ENCODE results near the gene ZDHHC24.
A peak's percentile ranks its signal among the peaks of the same experiment; 100 is the strongest.

ZDHHC24 gene

GRCh38 chr11:66543263-66544107 lies 2.4 kb downstream of the ZDHHC24 start:
- peak; percentile 93 for DNase-seq

GRCh38 chr11:66542362-66542761 lies 3.5 kb downstream of the ZDHHC24 start:
- peak; percentile 18 for DNase-seq

- no peak for DNase-seq
Measured at GRCh38 chr11:66541892-66542291, 4.0 kb downstream of the ZDHHC24 start.

- DNase-seq = peak; percentile 28
Measured at GRCh38 chr11:66540598-66540997, 5.2 kb downstream of the ZDHHC24 start.

- DNase-seq = no peak
Measured at GRCh38 chr11:66539870-66540213, 6.0 kb downstream of the ZDHHC24 start.

GRCh38 chr11:66539170-66539869 lies 6.5 kb downstream of the ZDHHC24 start:
- DNase-seq = no peak

- DNase-seq = no peak
Measured at GRCh38 chr11:66532784-66533183, 13.1 kb downstream of the ZDHHC24 start.

GRCh38 chr11:66531841-66532240 lies 14.0 kb downstream of the ZDHHC24 start:
- no peak for DNase-seq

GRCh38 chr11:66530927-66531709 lies 14.7 kb downstream of the ZDHHC24 start:
- DNase-seq = no peak

- no peak for DNase-seq
Measured at GRCh38 chr11:66529655-66530054, 16.2 kb downstream of the ZDHHC24 start.

- DNase-seq = no peak
Measured at GRCh38 chr11:66529069-66529468, 16.8 kb downstream of the ZDHHC24 start.

GRCh38 chr11:66524304-66525040 lies 21.4 kb downstream of the ZDHHC24 start:
- no peak for DNase-seq

- no peak for DNase-seq
Measured at GRCh38 chr11:66523611-66524010, 22.2 kb downstream of the ZDHHC24 start.

- DNase-seq = no peak
Measured at GRCh38 chr11:66510990-66511339, 34.9 kb downstream of the ZDHHC24 start.

- peak; percentile 88 for DNase-seq
Measured at GRCh38 chr11:66510271-66510989, 35.4 kb downstream of the ZDHHC24 start, which contains the start of gene BBS1. TSS of gene BBS1 (plus strand) at chr11:66510635. CDS start at chr11:66510660, 25 bp downstream.

GRCh38 chr11:66509131-66509561 lies 36.7 kb downstream of the ZDHHC24 start:
- DNase-seq = peak; percentile 37

GRCh38 chr11:66505276-66505816 lies 40.5 kb downstream of the ZDHHC24 start:
- no peak for DNase-seq

GRCh38 chr11:66498506-66498905 lies 47.3 kb downstream of the ZDHHC24 start:
- no peak for DNase-seq

- DNase-seq = no peak
Measured at GRCh38 chr11:66497206-66497605, 48.6 kb downstream of the ZDHHC24 start.

GRCh38 chr11:66495401-66495854 lies 50.4 kb downstream of the ZDHHC24 start:
- no peak for DNase-seq

- no peak for DNase-seq
Measured at GRCh38 chr11:66494935-66495334, 50.9 kb downstream of the ZDHHC24 start.

- DNase-seq = no peak
Measured at GRCh38 chr11:66494458-66494857, 51.4 kb downstream of the ZDHHC24 start.

Measured in hematopoietic multipotent progenitor cell treated with erythropoietin and hydrocortisone succinate and interleukin-3 and kit ligand, for 4 days (in vitro differentiated cells).